Ovary (tissue), 9 donors: ENCODE measurements around the gene IL4I1. TPM values are rescaled to one million over a fixed set of nuclear protein-coding genes. Genes with fewer than 3 reads are reported as not detected.

ENCODE experiments used
- DNase-seq, 5 donors: peaks; one replicate each; pipeline ENCODE4 v3.0.0-alpha.2; 2019 to 2020
- H3K27ac ChIP-seq, 2 donors: fragments of 200-600 bp; one replicate each; pipeline versions ENCODE4 v1.5.1 to v1.8.0; 2019 to 2022
- H3K27me3 ChIP-seq: fragments of 200-600 bp; one replicate; pipeline ENCODE4 v1.8.0; 2022
- H3K36me3 ChIP-seq: fragments of 200-600 bp; sonication (generic); one replicate; pipeline ENCODE4 v1.5.1; 2019
- H3K4me1 ChIP-seq: one replicate; pipeline ENCODE4 v1.8.1; 2013; ENCODE audit warnings: mild to moderate bottlenecking, moderate library complexity; ENCODE audit not compliant: insufficient read depth
- H3K4me3 ChIP-seq: fragments of 200-600 bp; sonication (generic); one replicate; pipeline ENCODE4 v1.5.1; 2017
- H3K9me3 ChIP-seq, 2 donors: fragments of 200-600 bp in 1 of 2; sonication (generic) in 1 of 2; one replicate each; pipeline versions ENCODE4 v1.5.1 to v1.8.1; 2013 to 2019; ENCODE audit warnings: mild to moderate bottlenecking in 1 of 2, moderate library complexity in 1 of 2
- CTCF ChIP-seq, 3 donors: fragments of 450-650 bp in 2 of 3; fragments of 200-600 bp in 1 of 3; IDR thresholded peaks; one replicate each; pipeline versions ENCODE4 v1.5.1 to v1.8.0; 2016 to 2022; ENCODE audit warnings: antibody characterized with exemption in 3 of 3, mild to moderate bottlenecking in 1 of 3
- EP300 ChIP-seq: sonication (generic); formaldehyde crosslinking; IDR thresholded peaks from one replicate; pipeline ENCODE4 v1.6.1; 2017; ENCODE audit warnings: antibody characterized with exemption
- POLR2A ChIP-seq: fragments of 450-650 bp; IDR thresholded peaks from one replicate; pipeline ENCODE4 v1.6.1; 2017; ENCODE audit warnings: antibody characterized with exemption, mild to moderate bottlenecking, moderate library complexity
- WGBS, 3 donors: extraction: QIAGEN DNeasy Blood & Tissue Kit in 1 of 3; methylation state at CpG; one replicate each; pipeline versions ENCODE4 v1.1.5 to v1.1.7; 2013 to 2017; 5-methylcytosine and 5-hydroxymethylcytosine counted together
- intact Hi-C, 4 donors: fragments of 100-400 bp; cut with DNase I; formaldehyde crosslinking; loops; one replicate each; pipeline versions ENCODE4 v1.11.0 to v1.15.1; 2022 to 2023
- polyA plus RNA-seq, 2 donors: library from polyadenylated mRNA; stranded (reverse); fragments of 200-250 nt in 1 of 2; fragments of 350-450 nt in 1 of 2; fragmentation: Illumina TruSeq in 1 of 2; extraction: RNeasy Lipid Tissue Mini Kit (QIAGEN cat#74804) in 1 of 2; gene quantifications; one replicate each; pipeline ENCODE4 v1.2.3, GENCODE V29; 2013 to 2014
- total RNA-seq, 7 donors: library from RNA; depleted of rRNA in 2 of 7; stranded (reverse); fragments of >200 nt in 2 of 7; fragmentation: NEBNext Ultra II Directional in 3 of 7; extraction: Animal tissue kit (Norgen Biotek cat#: 25700) in 3 of 7; gene quantifications; one replicate each; pipeline versions ENCODE4 v1.1.0 to v1.2.4, GENCODE V29; 2016 to 2023
- donor health status: DM: no; HTN: no; CAD: no; lungs with moderate emphysema.
- donor health status: DM: no; HTN: no; CAD: no.
- donor health status: Bipolar disorder and iron deficiency.
- donor health status: DM: yes; HTN: yes; CAD: no.
- donor health status: DM: no; HTN: no; CAD: no.
- donor health status: DM: yes; HTN: yes; CAD: no.

The IL4I1 gene
- total and polyA plus RNA-seq, 9 donors, result 0.24 to 4.3 (median 1.0) TPM; not detected in 1

DNA sequence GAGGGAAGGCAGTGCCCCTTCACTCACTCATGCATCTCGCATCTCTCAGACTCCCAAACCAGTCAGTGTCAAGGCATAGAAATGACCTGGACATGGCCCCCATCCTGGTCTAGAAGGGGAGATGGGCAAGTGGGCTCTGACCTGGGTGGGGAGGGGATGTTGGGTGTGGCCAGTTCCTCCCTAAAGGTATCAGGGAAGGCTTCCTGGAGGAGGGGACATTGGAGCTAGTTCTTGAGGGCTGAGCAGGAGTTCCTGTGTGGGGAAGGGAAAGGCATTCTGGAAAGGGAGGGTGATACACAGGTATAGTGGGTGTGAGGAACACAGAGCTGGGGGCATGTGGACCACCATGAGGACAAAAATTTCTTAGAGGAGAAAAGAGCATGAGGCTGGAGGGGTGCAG lies 4.0 kb downstream of the IL4I1 start:
- TF ChIP-seq EP300, result no peak
- TF ChIP-seq POLR2A, result no peak
- no peak for DNase-seq
- no peaks in the 10 kb centered on the region for H3K9me3 ChIP-seq
- no peaks in the 10 kb centered on the region for H3K27me3 ChIP-seq
- 81 to 89% (median 82%) methylated on average over 1 of the region's 1 CpG for WGBS, 3 donors
- no peaks in the 10 kb centered on the region for H3K36me3 ChIP-seq
- H3K4me3 ChIP-seq, result no peak overlapping the region
- H3K27ac ChIP-seq, result no peak overlapping the region
- intact Hi-C loops, result no loop called here
- H3K4me1 ChIP-seq, result peaks cover 8% of the 10 kb centered on the region

- peak in 1 of 5 donors; percentile 25 for DNase-seq
- peaks cover 6% of the 10 kb centered on the region for H3K4me1 ChIP-seq
- TF ChIP-seq CTCF (IDR thresholded peaks at IDR 0.05) (no peak), EP300 (no peak), POLR2A (no peak)
- no peak overlapping the region for H3K4me3 ChIP-seq
- 73 to 81% (median 77%) methylated on average over 17 of the region's 17 CpGs for WGBS, 3 donors
- no peak overlapping the region for H3K27ac ChIP-seq
- no peaks in the 10 kb centered on the region for H3K9me3 ChIP-seq
- intact Hi-C loops, result no loop called here
- no peaks in the 10 kb centered on the region for H3K36me3 ChIP-seq
- H3K27me3 ChIP-seq, result no peaks in the 10 kb centered on the region
Measured at GRCh38 chr19:49891393-49891792, 5.3 kb downstream of the IL4I1 start.

GRCh38 chr19:49890349-49891311 lies 6.1 kb downstream of the IL4I1 start:
- Histone ChIP-seq H3K27me3 (no peaks in the 10 kb centered on the region), H3K9me3 (no peaks in the 10 kb centered on the region), H3K27ac (no peak overlapping the region), H3K4me3 (peak overlapping the region; percentile 2), H3K36me3 (no peaks in the 10 kb centered on the region), H3K4me1 (peaks cover 6% of the 10 kb centered on the region)
- peak in 3 of 5 donors; percentile 49 to 69 (median 60) for DNase-seq
- 11 to 19% (median 14%) methylated on average over 31 to 69 of the region's 69 CpGs for WGBS, 3 donors
- intact Hi-C loops, result no loop called here
- TF ChIP-seq EP300 (no peak), CTCF (IDR thresholded peaks at IDR 0.05) (no peak), POLR2A (no peak)

DNA sequence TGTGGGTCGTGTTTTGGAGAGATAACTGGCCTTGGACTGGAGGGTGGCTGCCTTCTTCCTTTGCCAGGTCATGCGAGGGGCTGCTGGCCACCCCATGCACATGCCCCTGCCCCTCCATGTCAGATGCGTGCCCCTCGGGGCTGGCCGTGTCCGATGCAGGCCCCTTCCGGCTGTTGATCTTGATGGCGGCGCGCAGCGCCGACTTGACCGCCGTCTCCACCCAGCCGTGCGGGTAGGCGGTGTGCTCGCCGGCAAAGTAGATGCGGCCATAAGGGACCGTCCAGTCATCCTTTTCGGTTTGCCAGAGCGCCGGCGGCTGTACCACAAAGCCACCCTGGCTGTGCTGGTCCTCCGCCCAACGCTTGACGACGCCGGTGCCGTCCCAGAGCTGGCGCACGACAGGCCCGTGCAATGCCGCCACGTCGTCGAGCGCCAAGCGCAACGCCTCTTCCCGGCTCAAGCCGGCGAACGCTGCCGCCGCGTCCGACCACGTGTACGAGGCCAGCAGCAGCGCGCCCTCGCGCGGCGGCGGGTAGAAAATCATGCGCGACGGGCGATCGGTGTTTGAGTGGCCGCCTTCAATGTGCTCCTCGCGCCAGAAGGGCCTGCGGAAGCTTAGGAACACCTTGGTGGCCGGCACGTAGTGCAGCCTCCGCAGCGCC lies 6.9 kb downstream of the IL4I1 start:
- TF ChIP-seq CTCF (IDR thresholded peaks at IDR 0.05) (peak; percentile 82 to 84 (median 84)), POLR2A (no peak)
- H3K36me3 ChIP-seq, result no peaks in the 10 kb centered on the region
- H3K4me3 ChIP-seq, result peak overlapping the region; percentile 2
- DNase-seq, result peak; percentile 73 to 86 (median 79)
- intact Hi-C loops, result no loop called here
- H3K27me3 ChIP-seq, result no peaks in the 10 kb centered on the region
- H3K27ac ChIP-seq, result no peak overlapping the region
- no peaks in the 10 kb centered on the region for H3K9me3 ChIP-seq
- peaks cover 6% of the 10 kb centered on the region for H3K4me1 ChIP-seq
- WGBS, 3 donors, result 13 to 24% (median 17%) methylated on average over 68 to 71 of the region's 71 CpGs
